ENCODE data around the gene GLIS2. TPM values are rescaled to one million over a fixed set of nuclear protein-coding genes. Genes with fewer than 3 reads are reported as not detected.

GLIS2 gene
- polyA plus RNA-seq, result not detected

- H3K4me1 Mint-ChIP-seq, result peaks cover 12 to 17% (median 12%) of the 10 kb centered on the region in 3 donors
- H3K9me3 Mint-ChIP-seq, result no peaks in the 10 kb centered on the region
- peak within 1 kb of the TSS in 2 of 3 donors; percentile 1 to 86 for H3K27ac Mint-ChIP-seq
- H3K36me3 Mint-ChIP-seq, result no peaks in the 10 kb centered on the region
- H3K27me3 Mint-ChIP-seq, result peaks cover 15% of the 10 kb centered on the region
- H3K4me3 Mint-ChIP-seq, result peak within 1 kb of the TSS; percentile 76 to 94 (median 76)
Observed at GRCh38 chr16:4315186-4316107, at the start of gene GLIS2. Gene GLIS2 (plus strand): TSS chr16:4316067. CDS start chr16:4332281, 16,214 bp downstream.

GRCh38 chr16:4266372-4266771 lies 49.5 kb upstream of the GLIS2 start:
- Mint-ChIP-seq H3K36me3 (peaks cover 4% of the 10 kb centered on the region), H3K27ac (peak overlapping the region in 1 of 3 donors; percentile 23), H3K9me3 (no peaks in the 10 kb centered on the region), H3K4me1 (peaks cover 0 to 6% (median 6%) of the 10 kb centered on the region in 3 donors), H3K27me3 (no peaks in the 10 kb centered on the region), H3K4me3 (no peak overlapping the region)

GRCh38 chr16:4270091-4270490 lies 45.8 kb upstream of the GLIS2 start:
- no peaks in the 10 kb centered on the region for H3K9me3 Mint-ChIP-seq
- peak overlapping the region in 2 of 4 donors; percentile 60 to 96 for H3K4me3 Mint-ChIP-seq
- H3K27me3 Mint-ChIP-seq, result no peaks in the 10 kb centered on the region
- H3K36me3 Mint-ChIP-seq, result no peaks in the 10 kb centered on the region
- peaks cover 8 to 13% (median 9%) of the 10 kb centered on the region in 3 donors for H3K4me1 Mint-ChIP-seq
- H3K27ac Mint-ChIP-seq, result peak overlapping the region in 1 of 3 donors; percentile 83

GRCh38 chr16:4270595-4270994 lies 45.3 kb upstream of the GLIS2 start:
- H3K27ac Mint-ChIP-seq, result peak overlapping the region in 1 of 3 donors; percentile 100
- H3K27me3 Mint-ChIP-seq, result no peaks in the 10 kb centered on the region
- H3K36me3 Mint-ChIP-seq, result no peaks in the 10 kb centered on the region
- H3K4me3 Mint-ChIP-seq, result peak overlapping the region; percentile 88 to 96 (median 94)
- peaks cover 8 to 13% (median 11%) of the 10 kb centered on the region in 3 donors for H3K4me1 Mint-ChIP-seq
- no peaks in the 10 kb centered on the region for H3K9me3 Mint-ChIP-seq

- Mint-ChIP-seq H3K36me3 (no peaks in the 10 kb centered on the region), H3K27me3 (no peaks in the 10 kb centered on the region), H3K9me3 (no peaks in the 10 kb centered on the region), H3K4me1 (peaks cover 8 to 13% (median 11%) of the 10 kb centered on the region in 3 donors), H3K27ac (peak overlapping the region; percentile 76 to 100 (median 96)), H3K4me3 (peak overlapping the region; percentile 88 to 96 (median 94))
Observed at GRCh38 chr16:4271176-4272113, 44.4 kb upstream of the GLIS2 start.

- Mint-ChIP-seq H3K27ac (peak overlapping the region; percentile 94 to 100 (median 99)), H3K4me1 (peaks cover 8 to 13% (median 11%) of the 10 kb centered on the region in 3 donors), H3K27me3 (no peaks in the 10 kb centered on the region), H3K36me3 (no peaks in the 10 kb centered on the region), H3K9me3 (no peaks in the 10 kb centered on the region), H3K4me3 (peak overlapping the region; percentile 88 to 98 (median 96))
Observed at GRCh38 chr16:4272114-4272956, 43.5 kb upstream of the GLIS2 start.

GRCh38 chr16:4273858-4274311 lies 42.0 kb upstream of the GLIS2 start:
- peak overlapping the region; percentile 80 to 96 (median 88) for H3K4me3 Mint-ChIP-seq
- peaks cover 1% of the 10 kb centered on the region for H3K27me3 Mint-ChIP-seq
- peak overlapping the region; percentile 63 to 100 (median 90) for H3K27ac Mint-ChIP-seq
- H3K4me1 Mint-ChIP-seq, result peaks cover 8 to 13% (median 8%) of the 10 kb centered on the region in 3 donors
- no peaks in the 10 kb centered on the region for H3K36me3 Mint-ChIP-seq
- no peaks in the 10 kb centered on the region for H3K9me3 Mint-ChIP-seq

GRCh38 chr16:4275861-4276260 lies 40.0 kb upstream of the GLIS2 start:
- H3K36me3 Mint-ChIP-seq, result peaks cover 2% of the 10 kb centered on the region
- peaks cover 1% of the 10 kb centered on the region for H3K27me3 Mint-ChIP-seq
- peak overlapping the region in 1 of 3 donors; percentile 100 for H3K27ac Mint-ChIP-seq
- H3K4me1 Mint-ChIP-seq, result peaks cover 2 to 13% (median 5%) of the 10 kb centered on the region in 3 donors
- H3K4me3 Mint-ChIP-seq, result peak overlapping the region in 2 of 4 donors; percentile 26 to 74
- H3K9me3 Mint-ChIP-seq, result peaks cover 0 to 3% (median 2%) of the 10 kb centered on the region in 3 donors

- Mint-ChIP-seq H3K27ac (no peak overlapping the region), H3K27me3 (peaks cover 1% of the 10 kb centered on the region), H3K4me1 (peaks cover 1 to 8% (median 4%) of the 10 kb centered on the region in 3 donors), H3K36me3 (peaks cover 2% of the 10 kb centered on the region), H3K9me3 (peaks cover 0 to 6% (median 3%) of the 10 kb centered on the region in 3 donors), H3K4me3 (peak overlapping the region in 1 of 4 donors; percentile 26)
Observed at GRCh38 chr16:4277987-4278513, 37.8 kb upstream of the GLIS2 start.

GRCh38 chr16:4280625-4281024 lies 35.2 kb upstream of the GLIS2 start:
- Mint-ChIP-seq H3K9me3 (peaks cover 0 to 6% (median 3%) of the 10 kb centered on the region in 3 donors), H3K27ac (no peak overlapping the region)

GRCh38 chr16:4283441-4283840 lies 32.4 kb upstream of the GLIS2 start:
- H3K4me3 Mint-ChIP-seq, result no peak overlapping the region
- no peak overlapping the region for H3K27ac Mint-ChIP-seq
- H3K36me3 Mint-ChIP-seq, result peaks cover 2% of the 10 kb centered on the region
- peaks cover 8% of the 10 kb centered on the region for H3K27me3 Mint-ChIP-seq
- H3K9me3 Mint-ChIP-seq, result peaks cover 0 to 6% (median 3%) of the 10 kb centered on the region in 3 donors
- H3K4me1 Mint-ChIP-seq, result peaks cover 0 to 5% (median 1%) of the 10 kb centered on the region in 3 donors

More at GRCh38 chr16:4280625-4281024, 35.2 kb upstream of the GLIS2 start:
- Mint-ChIP-seq H3K4me1 (peaks cover 0 to 1% (median 0%) of the 10 kb centered on the region in 3 donors), H3K4me3 (no peak overlapping the region), H3K27me3 (peaks cover 7% of the 10 kb centered on the region), H3K36me3 (peaks cover 2% of the 10 kb centered on the region)

GRCh38 chr16:4283939-4284338 lies 31.9 kb upstream of the GLIS2 start:
- Mint-ChIP-seq H3K4me1 (peaks cover 0 to 5% (median 1%) of the 10 kb centered on the region in 3 donors), H3K27me3 (peaks cover 7% of the 10 kb centered on the region), H3K36me3 (peaks cover 2% of the 10 kb centered on the region), H3K9me3 (peaks cover 0 to 6% (median 3%) of the 10 kb centered on the region in 3 donors), H3K4me3 (peak overlapping the region in 1 of 4 donors; percentile 53), H3K27ac (no peak overlapping the region)

GRCh38 chr16:4285167-4285566 lies 30.7 kb upstream of the GLIS2 start:
- peaks cover 7% of the 10 kb centered on the region for H3K27me3 Mint-ChIP-seq
- H3K9me3 Mint-ChIP-seq, result peaks cover 0 to 6% (median 3%) of the 10 kb centered on the region in 3 donors
- H3K36me3 Mint-ChIP-seq, result peaks cover 2% of the 10 kb centered on the region
- H3K27ac Mint-ChIP-seq, result no peak overlapping the region
- H3K4me3 Mint-ChIP-seq, result no peak overlapping the region
- peaks cover 0 to 5% (median 1%) of the 10 kb centered on the region in 3 donors for H3K4me1 Mint-ChIP-seq
